Neural progenitor cell (in vitro differentiated cells): ENCODE results near the gene SLC11A1. TPM values are rescaled to one million over a fixed set of nuclear protein-coding genes. Genes with fewer than 3 reads are reported as not detected.

Experiments used
- DNase-seq: peaks from one replicate; pipeline ENCODE4 v3.0.0-alpha.2; 2016; ENCODE audit warnings: low spot score
- H2AFZ ChIP-seq: fragments of 200-600 bp; sonication (generic); replicated peaks from 2 replicates; pipeline ENCODE4 v1.6.1; 2016; ENCODE audit warnings: antibody characterized with exemption
- H3F3A ChIP-seq: fragments of 200-600 bp; sonication (generic); 2 replicates; pipeline ENCODE4 v1.6.1; 2016; ENCODE audit warnings: antibody characterized with exemption, low read depth
- H3K27ac ChIP-seq: fragments of 200-600 bp; sonication (generic); 2 replicates; pipeline ENCODE4 v1.5.1; 2016; ENCODE audit warnings: mild to moderate bottlenecking
- H3K27me3 ChIP-seq: fragments of 200-600 bp; sonication (generic); 2 replicates; pipeline ENCODE4 v1.6.1; 2016; ENCODE audit warnings: mild to moderate bottlenecking, moderate library complexity
- H3K36me3 ChIP-seq: fragments of 200-600 bp; sonication (generic); 2 replicates; pipeline ENCODE4 v1.5.1; 2016
- H3K4me1 ChIP-seq: fragments of 200-600 bp; sonication (generic); 2 replicates; pipeline ENCODE4 v1.6.1; 2016; ENCODE audit warnings: mixed run types
- H3K4me2 ChIP-seq: fragments of 200-600 bp; sonication (generic); 2 replicates; pipeline ENCODE4 v1.6.1; 2016
- H3K4me3 ChIP-seq: fragments of 200-600 bp; sonication (generic); 2 replicates; pipeline ENCODE4 v1.5.1; 2016
- H3K79me2 ChIP-seq: fragments of 200-600 bp; sonication (generic); 2 replicates; pipeline ENCODE4 v1.6.1; 2016; ENCODE audit warnings: low read depth
- H3K9ac ChIP-seq: fragments of 200-600 bp; sonication (generic); 2 replicates; pipeline ENCODE4 v1.6.1; 2016
- H3K9me3 ChIP-seq: fragments of 200-600 bp; sonication (generic); 2 replicates; pipeline ENCODE4 v1.5.1; 2016; ENCODE audit warnings: low read depth
- H4K20me1 ChIP-seq: fragments of 200-600 bp; sonication (generic); 2 replicates; pipeline ENCODE4 v1.6.1; 2016; ENCODE audit warnings: low read depth
- H3K27ac Mint-ChIP-seq: 3 replicates; pipeline ENCODE4 v1.8.0; 2021; ENCODE audit warnings: mixed read lengths
- H3K27me3 Mint-ChIP-seq: 2 replicates; pipeline ENCODE4 v1.8.0; 2022; ENCODE audit warnings: low read depth, mild to moderate bottlenecking, inconsistent platforms, moderate library complexity, mixed read lengths; ENCODE audit not compliant: insufficient read depth
- H3K36me3 Mint-ChIP-seq: 3 replicates; pipeline ENCODE4 v1.8.0; 2021; ENCODE audit warnings: mixed read lengths
- H3K4me1 Mint-ChIP-seq: 3 replicates; pipeline ENCODE4 v1.8.0; 2021; ENCODE audit warnings: mixed read lengths
- H3K4me3 Mint-ChIP-seq: 3 replicates; pipeline ENCODE4 v1.8.0; 2021; ENCODE audit warnings: mild to moderate bottlenecking, moderate library complexity, mixed read lengths
- H3K9me3 Mint-ChIP-seq: 3 replicates; pipeline ENCODE4 v1.8.0; 2020; ENCODE audit warnings: mixed read lengths
- CTCF ChIP-seq: fragments of 200-600 bp; sonication (generic); IDR thresholded peaks from 2 replicates; pipeline ENCODE4 v1.5.1; 2017; ENCODE audit warnings: antibody characterized with exemption, mild to moderate bottlenecking
- EZH2 ChIP-seq: fragments of 200-600 bp; sonication (generic); IDR thresholded peaks from 2 replicates; pipeline ENCODE4 v1.6.1; 2017; ENCODE audit warnings: antibody characterized with exemption, mild to moderate bottlenecking, moderate library complexity
- EZH2phosphoT487 ChIP-seq: fragments of 200-600 bp; sonication (generic); IDR thresholded peaks from 2 replicates; pipeline ENCODE4 v1.6.1; 2017; ENCODE audit warnings: antibody characterized with exemption
- total RNA-seq: library from RNA; depleted of rRNA; stranded (reverse); fragments of >200 nt; gene quantifications from 2 replicates; pipeline ENCODE4 v1.2.3, GENCODE V29; 2015; ENCODE audit warnings: low replicate concordance

Gene SLC11A1
- total RNA-seq, 1 donor from 2014 or later: not detected

GRCh38 chr2:218436992-218437391 is 54.9 kb downstream of the SLC11A1 start:
- TF ChIP-seq EZH2 (no peak), EZH2phosphoT487 (no peak), CTCF (no peak)
- Histone ChIP-seq H3K9ac (no peak overlapping the region), H2AFZ (no peak overlapping the region), H4K20me1 (no peaks in the 10 kb centered on the region), H3K27ac (no peak overlapping the region), H3K9me3 (no peaks in the 10 kb centered on the region), H3K36me3 (no peaks in the 10 kb centered on the region), H3K4me2 (no peak overlapping the region), H3F3A (no peaks in the 10 kb centered on the region), H3K27me3 (no peaks in the 10 kb centered on the region), H3K79me2 (no peaks in the 10 kb centered on the region), H3K4me1 (no peaks in the 10 kb centered on the region), H3K4me3 (no peak overlapping the region)
- no peak for DNase-seq
- H3K27ac Mint-ChIP-seq: no peak overlapping the region
- no peaks in the 10 kb centered on the region for H3K36me3 Mint-ChIP-seq
- no peak overlapping the region for H3K4me3 Mint-ChIP-seq
- no peaks in the 10 kb centered on the region for H3K9me3 Mint-ChIP-seq
- no peaks in the 10 kb centered on the region for H3K27me3 Mint-ChIP-seq
- H3K4me1 Mint-ChIP-seq: peaks cover 4% of the 10 kb centered on the region

- Histone ChIP-seq H3F3A (no peaks in the 10 kb centered on the region), H3K79me2 (no peaks in the 10 kb centered on the region), H3K4me3 (no peak overlapping the region), H4K20me1 (no peaks in the 10 kb centered on the region), H3K4me1 (no peaks in the 10 kb centered on the region), H3K9me3 (no peaks in the 10 kb centered on the region), H3K27ac (no peak overlapping the region), H3K27me3 (no peaks in the 10 kb centered on the region), H3K36me3 (no peaks in the 10 kb centered on the region), H2AFZ (no peak overlapping the region), H3K4me2 (no peak overlapping the region), H3K9ac (no peak overlapping the region)
- Mint-ChIP-seq H3K36me3 (no peaks in the 10 kb centered on the region), H3K4me1 (peaks cover 4% of the 10 kb centered on the region), H3K9me3 (no peaks in the 10 kb centered on the region), H3K27ac (no peak overlapping the region), H3K27me3 (no peaks in the 10 kb centered on the region), H3K4me3 (no peak overlapping the region)
- TF ChIP-seq CTCF (no peak), EZH2phosphoT487 (no peak), EZH2 (no peak)
- no peak for DNase-seq
Observed at GRCh38 chr2:218437969-218438368, 55.9 kb downstream of the SLC11A1 start.

- Histone ChIP-seq H3K79me2 (no peaks in the 10 kb centered on the region), H3K4me1 (no peaks in the 10 kb centered on the region), H3K4me2 (no peak overlapping the region), H3K36me3 (no peaks in the 10 kb centered on the region), H3K9ac (no peak overlapping the region), H3K9me3 (no peaks in the 10 kb centered on the region), H3K27me3 (no peaks in the 10 kb centered on the region), H2AFZ (no peak overlapping the region), H3K27ac (no peak overlapping the region), H3F3A (no peaks in the 10 kb centered on the region), H4K20me1 (no peaks in the 10 kb centered on the region), H3K4me3 (no peak overlapping the region)
- Mint-ChIP-seq H3K27ac (no peak overlapping the region), H3K27me3 (no peaks in the 10 kb centered on the region), H3K9me3 (no peaks in the 10 kb centered on the region), H3K4me1 (peaks cover 4% of the 10 kb centered on the region), H3K36me3 (no peaks in the 10 kb centered on the region), H3K4me3 (no peak overlapping the region)
- no peak for TF ChIP-seq CTCF
- no peak for TF ChIP-seq EZH2
- no peak for TF ChIP-seq EZH2phosphoT487
- no peak for DNase-seq
Observed at GRCh38 chr2:218438596-218438995, 56.5 kb downstream of the SLC11A1 start.
